HEK293T (cell line): ENCODE measurements around the gene TMCO4.

ENCODE experiments used
- ELF4 ChIP-seq: fragments of 450-650 bp; IDR thresholded peaks from 2 replicates; pipeline ENCODE4 v1.6.1; 2017; ENCODE audit warnings: antibody characterized with exemption
- FOXA1 ChIP-seq: fragments of 450-650 bp; IDR thresholded peaks from 2 replicates; pipeline ENCODE4 v1.6.1; 2016; ENCODE audit warnings: mild to moderate bottlenecking
- FOXK2 ChIP-seq: fragments of 450-650 bp; IDR thresholded peaks from 2 replicates; pipeline ENCODE4 v1.6.1; 2016; ENCODE audit warnings: mild to moderate bottlenecking
- FOXM1 ChIP-seq: fragments of 450-650 bp; IDR thresholded peaks from 2 replicates; pipeline ENCODE4 v1.6.1; 2017; ENCODE audit warnings: mild to moderate bottlenecking, borderline replicate concordance
- LEF1 ChIP-seq: fragments of 450-650 bp; IDR thresholded peaks from 2 replicates; pipeline ENCODE4 v1.6.1; 2017; ENCODE audit warnings: mild to moderate bottlenecking, borderline replicate concordance
- SP1 ChIP-seq: fragments of 450-650 bp; IDR thresholded peaks from 2 replicates; pipeline ENCODE4 v1.6.1; 2017
- SUZ12 ChIP-seq: fragments of 450-650 bp; IDR thresholded peaks from 2 replicates; pipeline ENCODE4 v1.6.1; 2016; ENCODE audit warnings: mild to moderate bottlenecking
- TARDBP ChIP-seq: fragments of 450-650 bp; IDR thresholded peaks from 2 replicates; pipeline ENCODE4 v1.6.1; 2016

GRCh38 chr1:19744886-19745285 is 54.8 kb downstream of the TMCO4 start:
- TF ChIP-seq SUZ12: no peak
- TF ChIP-seq ELF4: no peak
- TF ChIP-seq SP1: no peak
- no peak for TF ChIP-seq LEF1
- no peak for TF ChIP-seq FOXM1
- no peak for TF ChIP-seq TARDBP
- TF ChIP-seq FOXA1: no peak
- no peak for TF ChIP-seq FOXK2
